DOHH2 (cell line): ENCODE results near the gene TRIM16.
"Not testable (repeated sequence)": the region's sequence is repeated elsewhere in the genome, so short reads cannot be mapped to it uniquely, and the experiment has no call there.

Experiments used
- CTCF ChIP-seq: fragments of 200-600 bp; sonication (generic); IDR thresholded peaks from one replicate; pipeline ENCODE4 v1.5.1; 2014; ENCODE audit warnings: antibody characterized with exemption, mild to moderate bottlenecking, low read depth, low read length; ENCODE audit not compliant: poor library complexity, severe bottlenecking
- EZH2phosphoT487 ChIP-seq: fragments of 200-600 bp; sonication (generic); IDR thresholded peaks from 2 replicates; pipeline ENCODE4 v1.6.1; 2017; ENCODE audit warnings: borderline replicate concordance, mild to moderate bottlenecking, antibody characterized with exemption, low read length, moderate library complexity, mixed read lengths

- not testable (repeated sequence) for TF ChIP-seq CTCF, EZH2phosphoT487
Observed at GRCh38 chr17:15683135-15683534, 976 bp downstream of the TRIM16 start.
